ENCODE data around the gene VIT. TPM values are rescaled to one million over a fixed set of nuclear protein-coding genes. Genes with fewer than 3 reads are reported as not detected.

Gene VIT
- total RNA-seq, 4 donors from 2014 or later, result 1.2 to 5.0 (median 3.8) TPM

GRCh38 chr2:36731941-36732672, 35.6 kb downstream of the VIT start:
- DNase-seq, result no peak
- Histone ChIP-seq H3K27ac (no peak overlapping the region), H3K4me1 (no peaks in the 10 kb centered on the region), H3K27me3 (no peaks in the 10 kb centered on the region), H3K4me3 (no peak overlapping the region), H3K36me3 (no peaks in the 10 kb centered on the region), H3K9me3 (no peaks in the 10 kb centered on the region)
- TF ChIP-seq POLR2A (IDR thresholded peaks at IDR 0.05) (no peak), CTCF (IDR thresholded peaks at IDR 0.05) (no peak)

GRCh38 chr2:36732673-36733036, 36.1 kb downstream of the VIT start:
- no peak for TF ChIP-seq POLR2A (IDR thresholded peaks at IDR 0.05)
- no peak for TF ChIP-seq CTCF (IDR thresholded peaks at IDR 0.05)
- Histone ChIP-seq H3K27ac (no peak overlapping the region), H3K4me1 (no peaks in the 10 kb centered on the region), H3K36me3 (no peaks in the 10 kb centered on the region), H3K9me3 (no peaks in the 10 kb centered on the region), H3K4me3 (no peak overlapping the region), H3K27me3 (no peaks in the 10 kb centered on the region)
- no peak for DNase-seq

GRCh38 chr2:36733215-36733614, 36.7 kb downstream of the VIT start:
- H3K27ac ChIP-seq, result no peak overlapping the region
- H3K27me3 ChIP-seq, result no peaks in the 10 kb centered on the region
- TF ChIP-seq POLR2A (IDR thresholded peaks at IDR 0.05), result no peak
- TF ChIP-seq CTCF (IDR thresholded peaks at IDR 0.05), result no peak
- H3K4me3 ChIP-seq, result no peak overlapping the region
- H3K4me1 ChIP-seq, result no peaks in the 10 kb centered on the region
- no peaks in the 10 kb centered on the region for H3K36me3 ChIP-seq
- no peak for DNase-seq
- H3K9me3 ChIP-seq, result no peaks in the 10 kb centered on the region

- DNase-seq, result no peak
- no peak overlapping the region for H3K27ac ChIP-seq
- H3K36me3 ChIP-seq, result no peaks in the 10 kb centered on the region
- no peaks in the 10 kb centered on the region for H3K9me3 ChIP-seq
- H3K4me3 ChIP-seq, result no peak overlapping the region
- TF ChIP-seq CTCF (IDR thresholded peaks at IDR 0.05), result no peak
- no peak for TF ChIP-seq POLR2A (IDR thresholded peaks at IDR 0.05)
- no peaks in the 10 kb centered on the region for H3K27me3 ChIP-seq
- no peaks in the 10 kb centered on the region for H3K4me1 ChIP-seq
Observed at GRCh38 chr2:36734304-36734703, 37.8 kb downstream of the VIT start.

GRCh38 chr2:36737131-36737750, 40.7 kb downstream of the VIT start:
- Histone ChIP-seq H3K27ac (no peak overlapping the region), H3K27me3 (no peaks in the 10 kb centered on the region), H3K9me3 (no peaks in the 10 kb centered on the region), H3K4me3 (no peak overlapping the region), H3K4me1 (no peaks in the 10 kb centered on the region), H3K36me3 (no peaks in the 10 kb centered on the region)
- TF ChIP-seq CTCF (IDR thresholded peaks at IDR 0.05) (no peak), POLR2A (IDR thresholded peaks at IDR 0.05) (no peak)
- DNase-seq, result no peak

All from Peyer's patch (tissue), 4 donors.